ENCODE data around the gene PRELID2. TPM values are rescaled to one million over a fixed set of nuclear protein-coding genes. Genes with fewer than 3 reads are reported as not detected.
"Not testable (repeated sequence)": the region's sequence is repeated elsewhere in the genome, so short reads cannot be mapped to it uniquely, and the experiment has no call there.

PRELID2 gene
- total RNA-seq, 1 donor from 2014 or later = 25.7 TPM

DNA sequence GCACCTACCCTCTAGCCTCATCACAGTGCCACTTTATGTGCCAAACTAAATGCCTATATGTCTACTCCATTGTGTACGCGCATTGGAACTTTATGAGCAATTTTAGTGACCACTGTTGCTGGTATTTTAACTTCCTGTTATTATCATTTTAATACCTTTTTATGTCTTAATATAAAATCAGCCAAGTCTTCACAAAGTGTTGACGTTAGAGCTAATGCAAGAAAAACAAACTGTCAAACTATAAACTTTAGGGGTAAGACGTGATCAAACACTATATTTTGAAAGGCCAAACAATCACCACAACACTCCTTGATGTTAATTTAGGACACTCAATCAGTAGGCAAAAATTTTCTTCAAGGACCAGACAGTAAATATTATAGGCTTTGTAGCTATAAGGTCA, 73.9 kb downstream of the PRELID2 start:
- FAIRE-seq = no peak
- no peak for DNase-seq (ENCODE audit: low spot score in 2 of 2)

DNA sequence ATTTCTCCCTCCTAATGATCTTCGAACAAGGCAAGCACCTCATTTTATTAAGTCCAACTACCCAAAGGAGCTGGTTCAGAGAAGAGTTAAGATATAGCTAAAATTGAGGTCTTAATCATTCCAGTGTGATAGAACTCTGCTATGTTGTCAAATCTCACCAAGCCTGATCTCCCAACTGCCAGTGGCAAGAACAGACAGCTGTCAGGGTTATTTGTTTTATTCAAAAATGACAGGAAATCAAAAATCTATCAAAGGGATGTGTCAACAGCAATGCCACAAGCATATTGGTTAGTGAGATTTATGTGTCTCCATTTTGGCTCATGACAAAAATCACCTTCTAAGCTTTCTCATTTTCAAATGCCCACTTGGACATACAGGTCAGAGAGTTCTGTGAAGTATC, 74.5 kb downstream of the PRELID2 start:
- DNase-seq (ENCODE audit: low spot score in 2 of 2) (no peak), FAIRE-seq (no peak)

DNA sequence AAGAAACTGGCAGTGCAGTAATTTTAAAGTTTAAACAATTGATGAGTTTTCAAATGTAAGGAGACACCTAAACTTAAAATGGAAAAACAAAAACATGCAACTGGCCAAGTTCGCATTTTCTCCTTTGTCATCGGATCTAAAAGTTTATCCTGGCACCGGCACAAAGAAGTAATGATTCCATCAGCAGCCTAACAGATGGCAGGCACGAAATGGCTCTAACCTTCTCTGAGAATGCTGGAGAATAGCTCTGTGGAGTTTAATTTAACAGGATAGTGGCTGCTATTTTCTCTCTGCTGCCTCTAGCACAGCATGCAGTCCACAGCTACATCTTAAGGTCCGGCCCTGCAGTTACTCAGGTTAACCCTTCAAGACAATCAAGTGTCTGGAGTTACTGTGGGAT, 82.2 kb downstream of the PRELID2 start:
- DNase-seq (ENCODE audit: low spot score in 2 of 2) = no peak
- FAIRE-seq = no peak

DNA sequence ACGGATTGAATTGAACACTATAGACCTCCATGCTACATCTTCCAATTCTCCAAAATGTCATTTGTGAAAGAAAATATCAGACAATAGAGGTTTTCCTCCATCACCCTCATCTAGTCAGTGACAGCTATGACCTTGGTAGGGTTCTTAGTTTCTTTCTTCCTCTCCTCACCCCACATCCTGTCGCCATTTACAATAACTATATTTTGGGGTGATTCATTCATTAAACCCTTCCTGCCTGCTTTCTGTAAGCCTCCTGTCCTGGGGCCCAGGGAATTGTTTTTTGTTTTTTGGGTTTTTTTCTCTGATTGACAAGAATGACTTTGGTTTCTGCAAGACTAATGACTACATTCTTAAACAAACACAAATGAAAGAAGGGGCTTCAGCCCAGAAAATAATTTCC, 82.6 kb downstream of the PRELID2 start:
- DNase-seq (ENCODE audit: low spot score in 2 of 2) (no peak), FAIRE-seq (no peak)

DNA sequence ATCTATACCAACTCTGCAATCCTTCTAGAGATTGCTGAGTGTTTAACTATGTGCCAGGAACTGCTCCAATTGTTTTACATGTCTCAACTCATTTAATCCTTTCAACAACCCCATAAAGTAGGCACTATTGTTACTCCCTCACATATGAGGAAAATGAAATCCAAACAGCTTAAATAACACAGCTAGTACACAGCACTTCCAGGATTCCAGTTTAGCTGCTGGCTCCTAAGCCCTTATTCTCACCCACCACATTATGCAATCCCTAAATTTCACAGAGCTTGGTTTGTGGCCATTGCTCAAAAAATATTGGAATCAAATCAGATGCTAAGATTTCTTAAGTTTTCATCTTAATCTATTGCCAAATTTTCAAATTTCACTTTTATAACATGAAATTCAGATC, 84.9 kb downstream of the PRELID2 start:
- FAIRE-seq (no peak), DNase-seq (ENCODE audit: low spot score in 2 of 2) (no peak)

DNA sequence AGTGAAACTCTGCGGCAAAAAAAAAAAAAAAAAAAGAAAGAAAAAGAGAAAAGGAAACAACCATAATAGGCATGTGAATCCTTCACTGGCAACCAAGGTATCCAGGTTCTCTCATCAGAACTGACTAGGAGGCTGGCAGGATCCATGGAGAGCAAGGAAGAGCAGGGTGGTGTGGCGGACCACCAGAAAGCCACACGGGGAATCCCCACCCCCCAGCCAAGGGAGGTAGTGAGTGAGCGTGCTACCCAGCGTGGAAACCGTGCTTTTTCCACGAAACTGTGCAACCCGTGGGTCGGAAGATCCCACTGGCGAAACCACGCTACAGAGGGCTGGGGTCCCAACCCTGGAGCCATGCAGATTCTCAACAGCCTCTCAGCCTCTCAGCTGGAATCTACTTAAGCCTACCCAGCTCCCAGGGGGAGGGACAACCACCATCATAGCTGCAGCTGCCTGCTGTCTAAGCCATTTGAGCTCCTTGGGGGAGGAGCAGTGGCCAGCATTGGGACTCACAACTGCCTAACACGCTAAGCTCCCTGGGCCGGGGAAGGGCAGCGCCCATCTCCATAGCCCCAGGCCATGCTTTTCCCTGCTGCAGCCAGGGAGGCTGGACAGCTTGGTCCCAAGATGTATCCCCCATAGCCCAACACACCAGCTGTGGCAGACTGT, 91.6 kb downstream of the PRELID2 start:
- DNase-seq (ENCODE audit: low spot score in 2 of 2) (no peak), FAIRE-seq (no peak)

DNA sequence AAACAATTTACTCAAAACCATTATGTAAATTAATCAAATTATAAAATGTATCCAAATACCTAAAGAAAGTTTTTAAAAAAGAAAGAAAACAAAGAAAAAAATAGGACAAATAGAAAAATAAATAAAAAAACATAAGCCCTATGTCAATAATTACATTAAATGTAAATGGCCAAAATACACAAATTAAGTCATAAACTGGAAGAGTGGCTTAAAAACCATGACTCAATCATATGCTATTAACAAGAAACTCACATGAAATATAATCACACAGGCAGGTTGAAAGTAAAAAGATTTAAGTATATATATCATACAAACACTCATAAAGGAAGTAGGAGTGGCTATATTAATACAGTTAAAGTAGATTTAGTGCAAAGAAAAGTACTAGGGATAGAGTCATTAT, 95.3 kb downstream of the PRELID2 start:
- no peak for DNase-seq (ENCODE audit: low spot score in 2 of 2)
- peak; percentile 76 for FAIRE-seq

DNA sequence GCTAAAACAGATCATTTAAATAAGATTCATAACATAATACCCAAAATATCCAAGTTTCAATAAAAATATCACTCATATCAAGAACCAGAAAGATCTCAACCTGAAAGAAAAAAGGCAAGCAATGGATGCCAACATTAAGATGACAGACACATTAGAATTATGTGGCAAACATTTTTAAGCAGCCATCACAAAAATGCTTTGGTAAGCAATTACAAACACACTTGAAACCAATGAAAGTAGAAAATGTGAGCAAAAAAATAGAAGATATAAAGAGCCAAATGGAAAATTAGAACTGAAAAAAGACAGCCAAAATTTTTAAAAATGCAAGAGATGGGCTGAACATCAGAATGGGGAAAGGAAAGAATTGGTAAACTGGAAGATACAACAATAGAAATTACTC, 96.9 kb downstream of the PRELID2 start:
- DNase-seq (ENCODE audit: low spot score in 2 of 2) (no peak), FAIRE-seq (no peak)

DNA sequence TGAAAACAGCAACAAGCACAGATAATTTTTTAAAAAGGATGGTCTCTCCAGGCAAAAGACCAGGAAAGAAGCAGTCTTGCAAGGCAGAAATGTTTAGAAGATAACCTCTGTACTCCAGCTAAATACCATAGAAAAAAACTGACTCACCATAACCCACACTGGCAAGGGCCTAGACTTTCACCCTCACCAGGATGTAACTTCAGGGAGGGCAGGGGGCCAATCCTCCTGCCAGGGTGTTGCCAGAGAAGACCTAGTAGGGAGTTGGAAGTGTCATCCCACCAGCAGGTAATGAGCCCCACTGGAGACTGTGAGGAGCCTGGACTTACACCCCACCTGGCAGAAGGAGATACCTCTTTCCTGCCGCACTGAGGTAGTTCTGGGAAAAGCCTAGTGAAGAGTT, 97.6 kb downstream of the PRELID2 start:
- DNase-seq (ENCODE audit: low spot score in 2 of 2) = no peak
- FAIRE-seq = no peak

DNA sequence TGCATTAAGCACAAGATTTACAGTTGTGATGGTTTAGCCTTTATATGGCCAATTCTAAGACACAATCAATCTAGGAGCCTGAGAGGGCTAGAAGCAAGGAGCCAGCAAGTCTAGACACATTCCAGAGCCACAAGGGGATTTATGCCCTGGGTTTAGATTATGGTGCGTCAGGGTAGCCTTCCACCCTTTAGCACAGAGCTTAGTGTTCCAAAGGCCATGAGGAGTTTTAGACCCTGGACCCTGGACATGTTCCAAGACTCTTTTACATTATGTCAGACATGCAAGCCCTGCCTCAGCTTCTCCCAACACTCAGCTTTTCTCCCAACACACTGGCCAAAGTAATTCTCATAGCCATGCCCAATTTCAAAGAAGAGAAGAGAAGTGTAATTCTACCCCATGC, 105.2 kb downstream of the PRELID2 start:
- not testable (repeated sequence) for DNase-seq (ENCODE audit: low spot score in 2 of 2); FAIRE-seq

DNA sequence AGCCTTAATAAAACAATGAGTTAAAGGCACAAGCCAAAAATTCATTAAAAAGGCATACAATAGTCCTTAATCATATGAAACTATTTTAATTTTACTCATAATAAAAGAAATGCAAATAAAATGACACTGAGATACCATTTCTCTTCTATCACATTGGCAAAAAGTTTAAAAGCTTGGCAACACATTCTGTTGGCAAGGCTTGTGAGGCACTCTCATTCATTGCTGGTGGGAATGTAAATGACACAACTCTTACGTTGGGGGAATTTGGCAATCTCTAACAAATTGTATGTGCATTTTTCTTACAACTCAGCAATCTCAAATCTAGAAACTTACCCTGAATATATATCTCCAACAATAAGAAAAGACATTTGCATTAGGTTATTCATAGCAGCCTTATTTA, 111.6 kb downstream of the PRELID2 start:
- no peak for DNase-seq (ENCODE audit: low spot score in 2 of 2)
- FAIRE-seq = no peak

DNA sequence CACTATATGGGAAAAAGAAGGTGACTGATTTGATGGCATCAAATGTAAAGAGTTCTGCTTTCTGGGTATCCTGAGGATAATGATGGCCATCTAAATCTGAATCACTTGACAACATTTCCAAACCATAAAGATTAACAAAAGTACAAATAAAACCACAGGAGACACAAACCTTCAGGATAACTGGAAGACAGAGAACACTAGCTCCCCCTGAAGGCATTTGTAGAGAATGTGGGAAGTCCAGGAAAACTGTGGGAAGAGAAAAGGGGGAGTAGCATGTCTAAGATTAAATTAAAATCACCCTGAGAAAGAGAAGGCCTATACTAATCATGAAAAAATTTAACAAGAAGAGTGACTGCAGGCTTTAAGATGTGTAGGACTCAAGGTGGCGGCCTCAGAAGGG, 116.2 kb downstream of the PRELID2 start:
- DNase-seq (ENCODE audit: low spot score in 2 of 2) (no peak), FAIRE-seq (no peak)

DNA sequence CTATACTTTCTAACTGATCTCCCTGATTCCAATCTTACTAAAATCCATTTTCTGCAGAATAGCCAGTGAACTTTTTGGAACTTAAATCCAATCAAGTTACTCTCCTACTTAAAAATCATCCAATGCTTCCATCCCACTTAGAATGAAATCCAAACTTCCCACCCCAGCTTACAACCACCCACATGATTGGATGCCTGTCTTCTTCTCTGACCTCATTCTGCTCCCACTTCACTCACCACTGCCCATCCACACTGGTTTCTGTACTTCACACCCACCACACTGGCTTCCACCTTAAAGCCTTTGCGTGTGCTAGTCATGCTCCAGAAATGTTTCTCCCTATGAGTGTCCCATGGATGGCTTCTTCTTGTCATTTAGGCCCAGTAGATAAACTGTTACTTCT, 119.7 kb downstream of the PRELID2 start:
- FAIRE-seq = no peak
- no peak for DNase-seq (ENCODE audit: low spot score in 2 of 2)

DNA sequence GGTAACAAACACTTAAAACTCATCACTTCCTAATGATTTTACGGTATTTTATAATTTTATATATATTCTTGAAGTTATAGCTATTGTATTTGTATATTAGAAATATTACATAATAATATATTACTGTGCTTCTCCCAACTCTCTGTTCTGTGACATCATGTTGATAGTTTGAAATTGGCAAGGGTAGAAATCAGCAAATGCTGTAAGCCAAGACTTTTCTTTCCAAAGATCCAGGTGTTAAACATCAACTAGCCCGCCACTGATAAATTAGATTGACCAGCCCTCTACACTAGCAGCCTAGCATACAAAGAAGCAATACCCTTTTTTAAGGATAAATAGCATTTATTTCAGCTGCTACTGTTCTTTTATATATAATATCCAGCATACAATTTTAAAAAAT, 122.9 kb downstream of the PRELID2 start:
- peak; percentile 30 for FAIRE-seq

DNA sequence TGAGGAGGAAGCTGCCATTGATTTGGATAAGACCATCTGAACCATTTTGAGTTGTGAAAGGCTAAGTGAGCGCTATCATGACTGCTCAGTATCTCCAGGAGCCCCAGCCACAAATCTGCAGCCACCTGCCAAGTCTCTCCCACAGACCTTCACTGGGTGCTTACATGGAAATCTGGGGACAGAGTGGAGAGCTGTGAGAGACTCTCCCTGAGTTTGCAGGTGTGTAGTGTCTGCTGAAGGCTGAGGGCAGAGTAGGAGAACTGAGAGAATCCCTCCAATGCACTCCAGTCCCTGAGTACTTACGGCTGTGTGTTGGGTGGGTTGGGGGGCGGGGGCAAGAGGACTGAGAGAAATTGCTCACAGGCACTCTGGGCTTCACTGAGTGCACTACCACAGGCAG, 123.7 kb downstream of the PRELID2 start:
- FAIRE-seq (no peak), DNase-seq (ENCODE audit: low spot score in 2 of 2) (no peak)

More for the DNA sequence above, 122.9 kb downstream of the PRELID2 start:
- DNase-seq (ENCODE audit: low spot score in 2 of 2) = no peak

Other genes with a start within 250 kb of the PRELID2 start
- not detected for gene GRXCR2, start 37.7 kb upstream of the PRELID2 start, total RNA-seq
- under 0.01 TPM for gene SH3RF2, start 101.2 kb upstream of the PRELID2 start, total RNA-seq